Measurements from ENCODE around the gene MUC20.
A peak's percentile ranks its signal among the peaks of the same experiment; 100 is the strongest.

The MUC20 gene

GRCh38 chr3:195697582-195698324, 23.0 kb upstream of the MUC20 start:
- DNase-seq (ENCODE audit: extremely low read depth, low read depth), result peak; percentile 75
- TF ChIP-seq, protein P1, sequence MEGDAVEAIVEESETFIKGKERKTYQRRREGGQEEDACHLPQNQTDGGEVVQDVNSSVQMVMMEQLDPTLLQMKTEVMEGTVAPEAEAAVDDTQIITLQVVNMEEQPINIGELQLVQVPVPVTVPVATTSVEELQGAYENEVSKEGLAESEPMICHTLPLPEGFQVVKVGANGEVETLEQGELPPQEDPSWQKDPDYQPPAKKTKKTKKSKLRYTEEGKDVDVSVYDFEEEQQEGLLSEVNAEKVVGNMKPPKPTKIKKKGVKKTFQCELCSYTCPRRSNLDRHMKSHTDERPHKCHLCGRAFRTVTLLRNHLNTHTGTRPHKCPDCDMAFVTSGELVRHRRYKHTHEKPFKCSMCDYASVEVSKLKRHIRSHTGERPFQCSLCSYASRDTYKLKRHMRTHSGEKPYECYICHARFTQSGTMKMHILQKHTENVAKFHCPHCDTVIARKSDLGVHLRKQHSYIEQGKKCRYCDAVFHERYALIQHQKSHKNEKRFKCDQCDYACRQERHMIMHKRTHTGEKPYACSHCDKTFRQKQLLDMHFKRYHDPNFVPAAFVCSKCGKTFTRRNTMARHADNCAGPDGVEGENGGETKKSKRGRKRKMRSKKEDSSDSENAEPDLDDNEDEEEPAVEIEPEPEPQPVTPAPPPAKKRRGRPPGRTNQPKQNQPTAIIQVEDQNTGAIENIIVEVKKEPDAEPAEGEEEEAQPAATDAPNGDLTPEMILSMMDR (IDR thresholded peaks at IDR 0.05; ENCODE audit: low read depth, low read length), result no peak

DNA sequence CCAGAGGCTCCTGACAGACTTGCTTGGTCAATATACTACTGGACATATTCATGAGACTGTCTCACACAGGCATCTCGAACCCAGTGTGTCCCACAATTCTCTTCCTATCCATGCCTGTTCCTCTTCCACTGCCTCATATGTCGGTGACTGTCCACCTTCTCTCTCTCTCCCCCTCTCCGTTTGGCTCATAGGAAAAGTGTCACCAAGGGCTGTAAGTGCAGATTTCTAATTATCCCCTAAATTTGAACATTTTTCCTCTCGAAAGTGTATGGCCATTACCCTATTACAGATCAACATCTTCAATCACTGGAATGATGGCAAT, 22.5 kb upstream of the MUC20 start:
- TF ChIP-seq, protein P1 (IDR thresholded peaks at IDR 0.05; ENCODE audit: low read depth, low read length), result no peak
- no peak for DNase-seq (ENCODE audit: extremely low read depth, low read depth)

GRCh38 chr3:195698647-195699387, 22.0 kb upstream of the MUC20 start:
- no peak for DNase-seq (ENCODE audit: extremely low read depth, low read depth)
- TF ChIP-seq, protein P1 (IDR thresholded peaks at IDR 0.05; ENCODE audit: low read depth, low read length), result no peak

- DNase-seq (ENCODE audit: extremely low read depth, low read depth), result no peak
- TF ChIP-seq, protein P1 (IDR thresholded peaks at IDR 0.05; ENCODE audit: low read depth, low read length), result no peak
These were observed 21.4 kb upstream of the MUC20 start for GRCh38 chr3:195699388-195699771.

DNA sequence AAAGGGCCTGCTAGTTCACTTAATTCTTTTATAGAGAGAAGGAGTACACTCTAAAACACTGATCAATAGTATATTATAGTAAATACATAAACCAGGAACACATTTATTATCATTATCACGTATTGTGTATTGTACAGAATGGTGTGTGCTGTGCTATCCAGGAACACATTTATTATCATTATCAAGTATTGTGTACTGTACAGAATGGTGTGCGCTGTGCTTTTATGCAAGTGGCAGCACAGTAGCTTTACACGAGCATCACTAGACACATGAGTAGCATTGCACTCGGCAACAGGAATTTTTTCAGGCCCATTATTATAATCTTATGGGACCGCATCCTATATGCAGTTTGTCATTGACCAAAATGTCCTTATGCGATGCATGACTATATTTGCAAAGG, 20.9 kb upstream of the MUC20 start:
- TF ChIP-seq, protein P1 (IDR thresholded peaks at IDR 0.05; ENCODE audit: low read depth, low read length), result no peak
- no peak for DNase-seq (ENCODE audit: extremely low read depth, low read depth)

DNA sequence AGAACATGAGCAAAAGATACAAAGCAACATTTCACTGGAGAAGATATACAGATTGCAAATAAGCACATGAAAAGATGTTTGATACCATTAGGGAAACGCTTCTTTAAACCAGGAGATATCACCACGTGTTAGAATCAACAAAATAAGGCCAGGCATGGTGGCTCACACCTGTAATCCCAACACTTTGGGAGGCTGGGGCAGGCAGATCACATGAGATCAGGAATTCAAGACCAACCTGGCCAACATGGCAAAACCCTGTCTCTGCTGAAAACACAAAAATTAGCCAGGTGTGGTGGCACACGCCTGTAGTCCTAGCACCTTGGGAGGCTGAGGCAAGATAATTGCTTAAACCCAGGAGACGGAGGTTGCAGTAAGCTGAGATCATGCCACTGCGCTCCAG, 20.5 kb upstream of the MUC20 start:
- no peak for DNase-seq (ENCODE audit: extremely low read depth, low read depth)
- TF ChIP-seq, protein P1 (IDR thresholded peaks at IDR 0.05; ENCODE audit: low read depth, low read length), result no peak

All from AG09319 (cell line).